Hypothalamus (tissue), 51 donors: Measurements from ENCODE around the gene MAP7D1.

ENCODE experiments used
- DNase-seq, 51 donors: peaks; one replicate each; lab custom pipeline; 2025; lab: John Stamatoyannopoulos, UW

MAP7D1 gene

DNA sequence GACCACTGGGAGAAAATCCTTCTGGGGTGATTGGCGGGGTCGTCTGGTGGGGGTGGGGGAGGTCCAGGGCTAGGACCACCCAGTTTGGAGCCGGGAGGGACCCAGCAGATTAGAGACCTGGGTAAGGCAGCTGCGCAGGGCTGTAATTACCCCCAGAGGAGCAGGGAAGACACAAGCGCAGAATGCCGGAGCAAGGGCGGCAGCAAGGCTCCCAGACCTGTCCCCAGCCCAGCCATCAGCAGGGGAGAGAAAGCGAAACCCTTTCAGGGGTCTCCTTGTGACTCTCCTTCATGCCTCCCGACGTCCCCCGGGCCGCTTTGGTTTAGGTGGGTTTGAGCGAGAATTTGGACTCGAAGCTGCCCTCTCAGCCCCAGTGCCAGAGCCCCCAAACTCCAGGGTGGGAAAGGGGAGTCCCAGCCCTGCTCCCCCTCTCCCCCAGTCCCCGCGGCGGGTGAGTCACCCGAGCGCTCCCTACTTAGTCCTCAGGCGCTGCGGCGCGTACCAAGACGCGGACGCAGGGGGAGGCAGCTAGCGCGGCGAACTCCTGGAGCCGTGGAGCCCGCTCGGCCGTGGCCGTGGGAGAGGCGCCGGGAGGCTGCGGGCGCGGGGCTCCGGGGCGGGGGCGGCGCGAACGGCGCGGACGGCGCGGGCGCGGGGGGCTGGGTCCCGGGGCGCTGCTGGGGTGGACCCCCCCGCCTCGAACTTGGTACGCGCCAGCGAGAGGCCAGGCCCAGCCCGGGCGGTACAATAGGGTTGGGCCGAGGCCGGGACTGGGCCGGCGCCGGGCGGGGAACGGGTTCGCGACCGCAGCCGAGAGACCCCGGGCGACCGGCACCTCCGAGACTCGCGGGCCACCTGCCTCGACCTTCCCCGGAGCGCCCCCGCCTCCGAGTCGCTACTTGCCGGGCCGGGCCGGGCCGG, at the start of gene MAP7D1:
TSS of gene MAP7D1 (plus strand) at position 753 of the 921 bp plus-strand sequence. CDS start 258 bp downstream, outside the sequence.
- DNase-seq: peak; percentile 46 to 99 (median 88)

DNA sequence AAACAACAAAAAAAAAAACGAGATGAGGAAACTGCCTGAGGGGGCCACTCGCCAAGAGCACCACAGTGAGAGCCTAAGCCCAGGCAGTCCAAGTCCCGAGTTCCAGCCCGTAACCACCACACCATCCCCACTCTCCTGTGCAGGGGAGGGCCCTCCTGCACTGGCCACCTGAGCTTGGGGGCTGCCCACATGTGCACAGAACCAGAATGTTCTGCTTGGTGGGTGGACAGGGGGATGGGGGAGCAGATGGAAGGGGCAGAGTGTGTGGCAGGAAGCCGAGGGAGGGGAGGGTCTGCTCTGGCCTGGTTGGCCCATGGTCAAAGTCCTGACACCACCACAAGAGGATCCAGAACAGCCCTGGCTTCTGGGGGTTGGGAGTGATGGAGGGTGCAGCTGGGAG, 49.7 kb upstream of the MAP7D1 start:
- DNase-seq: no peak

GRCh38 chr1:36107394-36107793, 48.6 kb upstream of the MAP7D1 start:
- no peak for DNase-seq

DNA sequence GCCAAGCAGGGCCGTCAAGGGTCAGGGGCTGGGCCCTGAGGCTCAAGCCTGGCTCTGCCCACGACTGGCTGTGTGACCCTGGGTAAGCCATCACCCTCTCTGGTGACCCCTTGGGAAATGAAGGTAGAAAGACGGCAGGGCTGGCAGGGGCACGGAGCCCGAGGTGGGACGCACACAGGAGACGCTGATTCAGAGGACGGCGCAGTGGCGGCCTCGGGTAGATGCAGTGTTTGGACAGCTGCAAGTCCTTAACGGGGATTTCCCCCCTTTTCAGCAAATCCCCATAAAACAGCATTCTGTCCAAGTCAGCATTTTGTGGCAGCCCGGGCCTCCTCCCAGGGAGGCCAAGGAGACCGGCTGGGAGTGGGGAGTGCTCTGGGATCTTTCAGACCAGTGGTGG, 47.6 kb upstream of the MAP7D1 start:
- no peak for DNase-seq

- no peak for DNase-seq
These were observed 46.8 kb upstream of the MAP7D1 start for GRCh38 chr1:36109041-36109679.

DNA sequence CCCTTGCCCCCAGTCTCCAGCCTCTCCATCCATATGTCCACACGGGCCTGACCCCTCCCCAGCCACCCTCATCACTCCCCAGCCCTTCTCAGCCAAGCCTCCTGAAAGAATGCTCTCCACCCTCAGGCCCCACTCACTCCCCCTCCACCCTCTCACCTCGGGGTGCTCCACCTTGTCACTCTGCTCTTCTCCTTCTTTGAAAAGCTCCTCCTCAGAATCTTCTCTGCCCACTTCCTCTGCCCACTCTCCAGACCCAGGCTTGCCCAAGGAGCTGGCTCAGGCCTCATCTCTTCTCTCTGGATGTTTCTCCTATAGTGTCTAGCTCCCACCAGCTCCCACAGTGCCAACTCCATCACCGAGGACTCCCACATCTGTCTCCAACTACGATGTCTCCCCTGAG, 44.8 kb upstream of the MAP7D1 start:
- DNase-seq: no peak

DNA sequence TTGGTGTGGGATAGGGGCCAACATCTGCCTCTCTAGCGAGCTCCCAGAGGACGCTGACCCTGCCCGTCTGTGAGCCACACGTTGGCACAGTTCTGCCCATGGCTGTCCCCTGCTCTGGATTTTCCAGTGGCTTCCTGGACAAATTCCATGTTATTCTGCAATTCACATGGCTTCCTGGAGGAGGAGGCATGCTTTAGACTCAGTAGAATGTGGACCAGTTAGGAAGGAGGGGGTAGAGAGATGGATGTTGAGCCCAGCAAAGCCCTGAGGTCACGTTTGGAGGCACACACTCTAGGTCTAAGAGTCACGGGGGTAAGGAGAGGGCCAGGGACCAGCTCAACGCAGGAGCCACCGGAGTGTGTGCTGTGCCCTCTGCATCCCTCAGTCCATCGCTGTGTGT, 43.1 kb upstream of the MAP7D1 start:
- no peak for DNase-seq

DNA sequence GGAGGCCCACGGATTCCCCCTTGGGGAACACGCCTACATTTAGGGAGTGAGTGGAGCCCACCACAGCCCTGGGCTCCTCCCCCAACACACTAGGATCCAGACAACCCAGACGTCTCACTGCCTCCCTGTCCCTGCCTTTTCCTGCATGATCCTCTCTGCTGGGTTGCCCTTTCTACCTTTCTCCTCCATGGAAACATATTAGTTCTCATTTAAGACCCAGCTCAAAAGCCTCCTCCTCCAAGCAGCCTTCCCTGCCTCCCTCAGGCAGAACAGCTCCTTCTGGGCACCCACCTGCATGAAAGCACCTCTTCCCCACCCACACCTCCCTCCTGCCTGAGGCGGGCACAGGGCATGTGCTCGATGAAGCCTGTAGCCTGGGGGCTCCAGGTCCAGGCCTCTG, 41.6 kb upstream of the MAP7D1 start:
- DNase-seq: no peak

DNA sequence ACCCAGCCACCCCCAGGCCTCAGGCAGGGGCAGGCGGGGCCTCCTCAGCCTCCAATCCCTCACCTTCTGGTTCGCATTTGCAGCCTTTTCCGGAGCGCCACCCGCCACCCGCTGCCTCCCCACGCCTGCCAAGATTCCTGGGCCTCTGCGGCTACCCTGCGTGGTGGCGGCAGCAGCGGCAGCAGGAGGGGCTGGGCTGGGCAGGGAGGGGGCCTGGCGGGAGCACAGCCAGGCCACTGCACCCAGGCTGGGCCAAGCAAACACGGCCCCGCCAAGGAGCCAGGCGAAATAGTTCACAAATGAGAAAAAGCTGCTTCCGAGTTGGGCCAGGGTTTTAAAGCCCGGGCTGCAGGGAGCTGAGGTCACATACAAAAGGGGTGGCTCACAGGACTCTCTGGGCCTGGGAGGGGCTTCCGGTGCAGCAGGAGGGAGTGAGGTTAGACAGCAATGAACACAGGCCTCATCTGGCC, 40.7 kb upstream of the MAP7D1 start:
- DNase-seq: peak in 19 of 51 donors; percentile 15 to 62 (median 29)

GRCh38 chr1:36115931-36116330, 40.0 kb upstream of the MAP7D1 start:
- DNase-seq: no peak

DNA sequence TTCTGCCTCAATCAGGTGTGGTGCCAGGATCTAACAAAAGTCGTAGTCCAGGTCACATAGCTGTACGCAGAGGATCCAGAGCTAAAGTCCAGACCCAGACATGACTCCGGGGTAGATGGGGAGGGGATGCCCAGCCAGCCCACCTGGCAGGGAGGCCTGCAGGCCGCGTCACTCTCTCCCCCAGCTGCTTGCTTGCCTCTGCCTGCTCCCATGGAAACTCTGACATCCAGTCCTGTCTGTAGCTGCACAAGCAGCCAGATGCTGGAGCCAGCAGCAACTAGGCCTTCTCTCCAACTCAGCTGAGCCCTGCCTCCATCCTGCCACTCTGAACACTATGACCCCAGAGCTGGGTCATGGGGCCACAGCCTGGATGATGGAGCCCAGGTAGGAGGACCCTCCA, 39.1 kb upstream of the MAP7D1 start:
- peak in 2 of 51 donors; percentile 14 to 34 for DNase-seq

DNA sequence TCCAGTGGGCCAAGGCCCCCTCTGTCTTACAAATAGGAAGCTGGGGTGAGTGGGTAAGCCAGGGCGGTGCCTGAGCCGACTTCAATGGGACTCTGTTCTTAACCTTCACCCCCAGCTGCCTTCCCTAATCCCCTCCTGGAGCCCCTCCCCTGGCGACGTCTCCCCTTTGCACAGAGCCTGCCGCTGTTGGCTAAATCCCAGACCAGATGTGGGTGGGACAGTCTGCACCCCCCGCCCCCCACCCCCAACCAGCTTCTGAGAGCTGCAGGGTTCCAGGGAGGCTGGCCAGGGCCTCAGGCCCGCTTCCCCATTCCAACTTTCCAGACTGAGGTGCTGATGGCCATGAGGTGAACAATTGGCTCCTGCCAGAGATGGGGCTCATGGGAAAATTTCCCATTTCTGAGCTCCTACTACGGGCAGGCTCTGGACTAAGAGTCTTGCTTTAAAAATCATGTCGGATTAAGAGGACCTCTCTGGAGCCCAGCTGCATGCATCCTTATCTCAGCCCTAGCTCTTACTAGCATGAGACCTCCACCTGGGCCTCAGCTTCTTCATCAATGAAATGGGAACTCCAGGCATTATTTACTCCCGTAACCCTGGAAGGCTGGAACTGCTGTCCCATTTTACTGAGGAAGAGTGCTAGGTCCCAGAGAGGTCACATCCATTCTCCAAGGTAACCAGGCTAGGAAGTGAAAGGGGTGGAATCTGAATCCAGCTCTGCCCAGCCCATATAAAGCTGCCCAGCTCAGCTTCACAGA, 37.3 kb upstream of the MAP7D1 start:
- DNase-seq: no peak

DNA sequence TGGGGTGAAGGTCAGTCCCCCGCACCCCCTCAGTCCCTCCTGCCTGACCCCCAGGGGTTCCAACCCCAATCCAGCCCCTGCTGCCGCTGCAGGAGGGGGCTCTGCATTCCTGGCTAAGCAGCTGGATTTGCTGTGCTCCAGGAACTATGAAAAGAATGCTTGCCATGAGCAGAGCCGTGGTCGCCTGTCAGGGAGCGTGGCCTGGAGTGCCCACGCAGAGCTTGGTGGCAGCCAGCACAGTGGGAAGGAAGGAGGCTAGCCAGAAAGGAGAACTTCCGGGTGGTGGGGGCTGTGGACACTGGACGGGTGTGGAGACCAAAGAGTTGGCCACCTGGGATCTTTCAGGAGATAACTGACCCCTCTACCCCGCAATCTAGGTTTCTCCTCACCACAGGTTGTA, 36.5 kb upstream of the MAP7D1 start:
- no peak for DNase-seq

- no peak for DNase-seq
These were observed 33.6 kb upstream of the MAP7D1 start for GRCh38 chr1:36122062-36123030.

GRCh38 chr1:36123356-36123755, 32.6 kb upstream of the MAP7D1 start:
- peak in 10 of 51 donors; percentile 6 to 23 (median 14) for DNase-seq

- no peak for DNase-seq
These were observed 31.4 kb upstream of the MAP7D1 start for GRCh38 chr1:36124404-36125128.

GRCh38 chr1:36125129-36125991, 30.6 kb upstream of the MAP7D1 start, which contains the start of gene COL8A2:
COL8A2 (minus strand) TSS chr1:36125222; CDS start chr1:36100242, 24,980 bp downstream.
- peak in 3 of 51 donors; percentile 14 to 33 (median 21) for DNase-seq
